Astrocyte (in vitro differentiated cells and primary cell): Measurements from ENCODE around the gene SCN1A. TPM values are rescaled to one million over a fixed set of nuclear protein-coding genes. Genes with fewer than 3 reads are reported as not detected.

ENCODE experiments used
- DNase-seq: peaks from one replicate; pipeline ENCODE4 v3.0.0-alpha.2; 2010; ENCODE audit warnings: low read depth
- FAIRE-seq: peaks from 2 replicates; lab custom pipeline; 2011; peaks lifted over from hg19 to GRCh38; lab: Jason Lieb, UNC
- H2AFZ ChIP-seq: 2 replicates; pipeline ENCODE4 v1.6.0; 2012; ENCODE audit warnings: low read depth, low read length, inconsistent platforms
- H3K27ac ChIP-seq: 2 replicates; pipeline ENCODE4 v1.5.1; 2011; ENCODE audit warnings: low read depth, low read length, inconsistent platforms
- H3K27me3 ChIP-seq: 2 replicates; pipeline ENCODE4 v1.6.0; 2011; ENCODE audit warnings: low read length, inconsistent platforms; ENCODE audit not compliant: insufficient read depth
- H3K36me3 ChIP-seq: 2 replicates; pipeline ENCODE4 v1.5.1; 2011; ENCODE audit warnings: low read length, inconsistent platforms; ENCODE audit not compliant: insufficient read depth
- H3K4me1 ChIP-seq: 2 replicates; pipeline ENCODE4 v1.5.1; 2011; ENCODE audit warnings: low read length, inconsistent platforms; ENCODE audit not compliant: insufficient read depth
- H3K4me2 ChIP-seq: 2 replicates; pipeline ENCODE4 v1.6.0; 2012; ENCODE audit warnings: low read length, inconsistent platforms
- H3K4me3 ChIP-seq: 2 replicates; pipeline ENCODE4 v1.5.1; 2011; ENCODE audit warnings: low read depth, mild to moderate bottlenecking, low read length, inconsistent platforms; ENCODE audit not compliant: insufficient read depth
- H3K79me2 ChIP-seq: 2 replicates; pipeline ENCODE4 v1.6.0; 2012; ENCODE audit warnings: mild to moderate bottlenecking, low read length, inconsistent platforms; ENCODE audit not compliant: insufficient read depth
- H3K9ac ChIP-seq: 2 replicates; pipeline ENCODE4 v1.6.0; 2012; ENCODE audit warnings: mild to moderate bottlenecking, low read length, inconsistent platforms
- H3K9me3 ChIP-seq: 2 replicates; pipeline ENCODE4 v1.5.1; 2012; ENCODE audit warnings: low read depth, mild to moderate bottlenecking, low read length, inconsistent platforms; ENCODE audit not compliant: insufficient read depth
- H4K20me1 ChIP-seq: 2 replicates; pipeline ENCODE4 v1.6.0; 2012; ENCODE audit warnings: low read length, inconsistent platforms; ENCODE audit not compliant: insufficient read depth
- H3K27ac Mint-ChIP-seq: one replicate; pipeline ENCODE4 v1.8.0; 2021; ENCODE audit warnings: mild to moderate bottlenecking, mixed read lengths; ENCODE audit not compliant: unreplicated experiment
- H3K27me3 Mint-ChIP-seq: one replicate; pipeline ENCODE4 v1.8.0; 2021; ENCODE audit warnings: low read depth, mixed read lengths; ENCODE audit not compliant: unreplicated experiment
- H3K36me3 Mint-ChIP-seq: one replicate; pipeline ENCODE4 v1.8.0; 2021; ENCODE audit warnings: low read depth, mixed read lengths; ENCODE audit not compliant: unreplicated experiment
- H3K4me1 Mint-ChIP-seq: one replicate; pipeline ENCODE4 v1.8.0; 2021; ENCODE audit warnings: low read depth, mixed read lengths; ENCODE audit not compliant: unreplicated experiment
- H3K4me3 Mint-ChIP-seq: one replicate; pipeline ENCODE4 v1.8.0; 2021; ENCODE audit warnings: mild to moderate bottlenecking, moderate library complexity, mixed read lengths; ENCODE audit not compliant: unreplicated experiment
- H3K9me3 Mint-ChIP-seq: one replicate; pipeline ENCODE4 v1.8.0; 2021; ENCODE audit warnings: mild to moderate bottlenecking, mixed read lengths; ENCODE audit not compliant: unreplicated experiment
- CTCF ChIP-seq: IDR thresholded peaks from 2 replicates; pipeline ENCODE4 v1.5.1; 2011; ENCODE audit warnings: low read depth, mild to moderate bottlenecking, inconsistent platforms, low read length, moderate library complexity; ENCODE audit not compliant: insufficient read depth
- EZH2 ChIP-seq: IDR thresholded peaks from 2 replicates; pipeline ENCODE4 v1.6.1; 2012; ENCODE audit warnings: mild to moderate bottlenecking, low read length, inconsistent platforms; ENCODE audit not compliant: insufficient read depth
- total RNA-seq: library from RNA; stranded (reverse); gene quantifications from 2 replicates; pipeline ENCODE4 v1.2.1, GENCODE V29; 2021

Gene SCN1A
- total RNA-seq, 1 donor from 2014 or later = not detected

- DNase-seq (no peak), FAIRE-seq (no peak)
- no peaks in the 10 kb centered on the region for H3K79me2 ChIP-seq
- no peaks in the 10 kb centered on the region for H4K20me1 ChIP-seq
- H3K36me3 Mint-ChIP-seq = no peaks in the 10 kb centered on the region
- TF ChIP-seq EZH2 = no peak
- TF ChIP-seq CTCF = no peak
- H3K36me3 ChIP-seq = no peaks in the 10 kb centered on the region
- no peak overlapping the region for H2AFZ ChIP-seq
- no peak overlapping the region for H3K27ac Mint-ChIP-seq
- H3K9ac ChIP-seq = no peak overlapping the region
- no peaks in the 10 kb centered on the region for H3K4me1 ChIP-seq
- no peaks in the 10 kb centered on the region for H3K27me3 ChIP-seq
- H3K27me3 Mint-ChIP-seq = peaks cover 7% of the 10 kb centered on the region
- no peak overlapping the region for H3K4me3 Mint-ChIP-seq
- no peak overlapping the region for H3K4me3 ChIP-seq
- H3K4me1 Mint-ChIP-seq = no peaks in the 10 kb centered on the region
- no peaks in the 10 kb centered on the region for H3K9me3 ChIP-seq
- H3K27ac ChIP-seq = no peak overlapping the region
- no peak overlapping the region for H3K4me2 ChIP-seq
- peaks cover 2% of the 10 kb centered on the region for H3K9me3 Mint-ChIP-seq
Measured at GRCh38 chr2:166152064-166152463, 24.2 kb upstream of the SCN1A start.

GRCh38 chr2:166148500-166149400, 20.9 kb upstream of the SCN1A start:
- Histone ChIP-seq H4K20me1 (no peaks in the 10 kb centered on the region), H3K27me3 (no peaks in the 10 kb centered on the region), H3K79me2 (no peaks in the 10 kb centered on the region), H3K9me3 (no peaks in the 10 kb centered on the region), H3K27ac (no peak overlapping the region), H3K9ac (no peak overlapping the region), H3K4me1 (no peaks in the 10 kb centered on the region), H3K4me3 (no peak overlapping the region), H3K4me2 (no peak overlapping the region), H2AFZ (no peak overlapping the region), H3K36me3 (no peaks in the 10 kb centered on the region)
- Mint-ChIP-seq H3K36me3 (no peaks in the 10 kb centered on the region), H3K27ac (no peak overlapping the region), H3K27me3 (no peaks in the 10 kb centered on the region), H3K4me1 (no peaks in the 10 kb centered on the region), H3K4me3 (peak overlapping the region; percentile 15), H3K9me3 (no peaks in the 10 kb centered on the region)
- no peak for TF ChIP-seq EZH2
- DNase-seq = no peak
- no peak for FAIRE-seq

GRCh38 chr2:166147883-166148282, 20.1 kb upstream of the SCN1A start:
- H3K9me3 Mint-ChIP-seq = no peaks in the 10 kb centered on the region
- Histone ChIP-seq H3K27ac (no peak overlapping the region), H3K79me2 (no peaks in the 10 kb centered on the region), H3K9ac (no peak overlapping the region), H4K20me1 (no peaks in the 10 kb centered on the region), H3K4me1 (no peaks in the 10 kb centered on the region), H3K4me3 (no peak overlapping the region), H3K36me3 (no peaks in the 10 kb centered on the region), H3K27me3 (no peaks in the 10 kb centered on the region), H3K9me3 (no peaks in the 10 kb centered on the region), H3K4me2 (no peak overlapping the region), H2AFZ (no peak overlapping the region)
- no peaks in the 10 kb centered on the region for H3K27me3 Mint-ChIP-seq
- H3K4me1 Mint-ChIP-seq = no peaks in the 10 kb centered on the region
- no peaks in the 10 kb centered on the region for H3K36me3 Mint-ChIP-seq
- H3K4me3 Mint-ChIP-seq = no peak overlapping the region
- no peak for FAIRE-seq
- no peak for DNase-seq
- TF ChIP-seq EZH2 (no peak), CTCF (no peak)
- no peak overlapping the region for H3K27ac Mint-ChIP-seq
